Heart left ventricle (tissue), 16 donors: ENCODE data around the gene MME. TPM values are rescaled to one million over a fixed set of nuclear protein-coding genes. Genes with fewer than 3 reads are reported as not detected.

ENCODE experiments used
- ATAC-seq, 4 donors: fragments of 200-7000 bp; cut with Tn5 transposase; one replicate each; pipeline ENCODE4 v1.9.1; 2020 to 2022; ENCODE audit warnings: moderate library complexity in 4 of 4, mild to moderate bottlenecking in 3 of 4, moderate number of reproducible peaks in 1 of 4
- DNase-seq, 5 donors: peaks; one replicate each; pipeline ENCODE4 v3.0.0-alpha.2; 2020
- H3K27ac ChIP-seq, 12 donors: fragments of 200-600 bp; sonication (generic) in 4 of 12; one replicate each; pipeline versions ENCODE4 v1.5.0 to v1.8.0; 2016 to 2022; ENCODE audit warnings: mild to moderate bottlenecking in 2 of 12
- H3K27me3 ChIP-seq, 9 donors: fragments of 200-600 bp; sonication (generic) in 2 of 9; one replicate each; pipeline versions ENCODE4 v1.5.1 to v1.8.0; 2016 to 2022; ENCODE audit warnings: mild to moderate bottlenecking in 3 of 9
- H3K36me3 ChIP-seq, 9 donors: fragments of 200-600 bp; sonication (generic) in 2 of 9; one replicate each; pipeline versions ENCODE4 v1.5.0 to v1.8.0; 2018 to 2022; ENCODE audit warnings: mild to moderate bottlenecking in 2 of 9
- H3K4me1 ChIP-seq, 12 donors: fragments of 200-600 bp; sonication (generic) in 4 of 12; one replicate each; pipeline versions ENCODE4 v1.5.0 to v1.8.0; 2016 to 2022; ENCODE audit warnings: mild to moderate bottlenecking in 3 of 12
- H3K4me3 ChIP-seq, 12 donors: fragments of 200-600 bp; sonication (generic) in 4 of 12; one replicate each; pipeline versions ENCODE4 v1.5.0 to v1.8.0; 2017 to 2022; ENCODE audit warnings: mild to moderate bottlenecking in 9 of 12, moderate library complexity in 4 of 12
- H3K9me3 ChIP-seq, 12 donors: fragments of 200-600 bp; sonication (generic) in 4 of 12; one replicate each; pipeline versions ENCODE4 v1.5.0 to v1.8.0; 2016 to 2022; ENCODE audit warnings: mild to moderate bottlenecking in 1 of 12
- CTCF ChIP-seq, 12 donors: fragments of 200-600 bp; sonication (generic) in 4 of 12; IDR thresholded peaks; one replicate each; pipeline versions ENCODE4 v1.5.0 to v1.8.0; 2018 to 2022; ENCODE audit warnings: antibody characterized with exemption in 12 of 12, mild to moderate bottlenecking in 5 of 12
- POLR2A ChIP-seq, 2 donors: fragments of 450-650 bp; IDR thresholded peaks; one replicate each; pipeline ENCODE4 v1.6.1; 2017; ENCODE audit warnings: antibody characterized with exemption in 2 of 2, mild to moderate bottlenecking in 2 of 2, moderate library complexity in 2 of 2
- WGBS, 4 donors: extraction: QIAGEN DNeasy Blood & Tissue Kit in 2 of 4; methylation state at CpG; one replicate each; pipeline versions ENCODE4 v1.1.5 to v1.1.7; 2013 to 2018; 5-methylcytosine and 5-hydroxymethylcytosine counted together
- intact Hi-C, 10 donors: fragments of 100-400 bp; cut with DNase I; formaldehyde crosslinking; loops; one replicate each; pipeline versions ENCODE4 v1.11.1 to v1.14.2; 2022
- polyA plus RNA-seq, 2 donors: library from polyadenylated mRNA; stranded (reverse); fragments of 200-250 nt; gene quantifications; one replicate each; pipeline ENCODE4 v1.2.3, GENCODE V29; 2013
- total RNA-seq, 9 donors: library from RNA; depleted of rRNA in 2 of 9; stranded (reverse); fragments of >200 nt in 2 of 9; fragmentation: NEBNext Ultra II Directional in 3 of 9; extraction: Animal tissue kit (Norgen Biotek cat#: 25700) in 3 of 9; gene quantifications; one replicate each; pipeline versions ENCODE4 v1.1.0 to v1.2.4, GENCODE V29; 2016 to 2023
- donor health status: ischemic (EF 13 %, LVEDD 7.1; RV severe dilation, severe dysfunction).
- donor health status: healthy with polysubstance abuse.
- donor health status: DM: no; HTN: yes; CAD: no.
- donor health status: DM: no; HTN: no; CAD: no.
- donor health status: ischemic (EF 25% LVEDD 6.9; RV normal size, moderate dysfunction).
- donor health status: ischemic (EF 25% LVEDD 5.7; RV mildly dilated, moderate dysfunction).
- donor health status: healthy.
- donor health status: DM: yes; HTN: yes; CAD: no.
- donor health status: ischemic (EF 35%, LVEDD 5.7; RV mildly dilated, moderate dysfunction).
- donor health status: nonischemic (EF 11% LVEDD 7.7; RV severe dilation, severe dysfunction).
- donor health status: DM: yes; HTN: yes; CAD: no.
- donor health status: PGD.
- donor health status: ischemic (EF 29% LVEDD 5.4; RV normal size, mild dysfunction).
- donor health status: nonischemic (EF 23%, LVEDD 6.1; RV moderate dilation, normal function).

The MME gene
- total and polyA plus RNA-seq, 11 donors, result 0.84 to 18.5 (median 5.3) TPM

GRCh38 chr3:155184011-155184410 lies 103.9 kb downstream of the MME start:
- no peak for ATAC-seq
- H3K9me3 ChIP-seq, result no peaks in the 10 kb centered on the region
- peak overlapping the region in 2 of 12 donors; percentile 34 to 56 for H3K27ac ChIP-seq
- H3K4me3 ChIP-seq, result no peak overlapping the region
- H3K36me3 ChIP-seq, result no peaks in the 10 kb centered on the region
- TF ChIP-seq CTCF (IDR thresholded peaks at IDR 0.05), result no peak
- no peak for TF ChIP-seq POLR2A (IDR thresholded peaks at IDR 0.05)
- no peak for DNase-seq
- H3K27me3 ChIP-seq, result no peaks in the 10 kb centered on the region
- intact Hi-C loops, result no loop called here
- 52 to 62% (median 58%) methylated on average over 1 of the region's 1 CpG for WGBS, 4 donors
- peaks cover 0 to 13% (median 0%) of the 10 kb centered on the region in 12 donors for H3K4me1 ChIP-seq

GRCh38 chr3:155185631-155186071 lies 105.5 kb downstream of the MME start:
- no peaks in the 10 kb centered on the region for H3K9me3 ChIP-seq
- intact Hi-C loops, result no loop called here
- 96 to 100% (median 99%) methylated on average over 2 of the region's 2 CpGs for WGBS, 4 donors
- H3K4me1 ChIP-seq, result peaks cover 0 to 13% (median 0%) of the 10 kb centered on the region in 12 donors
- no peaks in the 10 kb centered on the region for H3K27me3 ChIP-seq
- H3K4me3 ChIP-seq, result no peak overlapping the region
- ATAC-seq (peak in 1 of 4 donors; percentile 28), DNase-seq (no peak)
- H3K36me3 ChIP-seq, result no peaks in the 10 kb centered on the region
- H3K27ac ChIP-seq, result no peak overlapping the region
- TF ChIP-seq CTCF (IDR thresholded peaks at IDR 0.05) (no peak), POLR2A (IDR thresholded peaks at IDR 0.05) (no peak)

GRCh38 chr3:155188031-155188430 lies 107.9 kb downstream of the MME start:
- DNase-seq (no peak), ATAC-seq (no peak)
- no peak overlapping the region for H3K4me3 ChIP-seq
- H3K36me3 ChIP-seq, result no peaks in the 10 kb centered on the region
- no peak overlapping the region for H3K27ac ChIP-seq
- TF ChIP-seq POLR2A (IDR thresholded peaks at IDR 0.05), result no peak
- no peak for TF ChIP-seq CTCF (IDR thresholded peaks at IDR 0.05)
- WGBS, 4 donors, result 84 to 91% (median 88%) methylated on average over 2 of the region's 2 CpGs
- intact Hi-C loops, result no loop called here
- H3K9me3 ChIP-seq, result no peaks in the 10 kb centered on the region
- H3K4me1 ChIP-seq, result peaks cover 0 to 13% (median 0%) of the 10 kb centered on the region in 12 donors
- no peaks in the 10 kb centered on the region for H3K27me3 ChIP-seq

- DNase-seq, result no peak
- TF ChIP-seq POLR2A (IDR thresholded peaks at IDR 0.05) (no peak), CTCF (IDR thresholded peaks at IDR 0.05) (no peak)
- Histone ChIP-seq H3K4me3 (no peak overlapping the region), H3K9me3 (no peaks in the 10 kb centered on the region), H3K36me3 (no peaks in the 10 kb centered on the region), H3K27me3 (no peaks in the 10 kb centered on the region), H3K27ac (no peak overlapping the region), H3K4me1 (peaks cover 0 to 9% (median 0%) of the 10 kb centered on the region in 12 donors)
- WGBS, 4 donors, result 88 to 96% (median 93%) methylated on average over 4 of the region's 4 CpGs
- intact Hi-C loops, result no loop called here
- ATAC-seq, result no peak
Observed at GRCh38 chr3:155189478-155189877, 109.4 kb downstream of the MME start.
